Ishikawa (cell line): ENCODE results near the gene ELF1.

ENCODE experiments used
- CEBPB ChIP-seq: IDR thresholded peaks from 2 replicates; pipeline ENCODE4 v1.6.1; 2012
- EP300 ChIP-seq: IDR thresholded peaks from 2 replicates; pipeline ENCODE4 v1.6.1; 2012; ENCODE audit warnings: borderline replicate concordance
- NFIC ChIP-seq: IDR thresholded peaks from 2 replicates; pipeline ENCODE4 v1.6.1; 2012
- TEAD4 ChIP-seq: IDR thresholded peaks from 2 replicates; pipeline ENCODE4 v1.6.1; 2012
- YY1 ChIP-seq: IDR thresholded peaks from 2 replicates; pipeline ENCODE4 v1.6.1; 2012; ENCODE audit warnings: low read depth

DNA sequence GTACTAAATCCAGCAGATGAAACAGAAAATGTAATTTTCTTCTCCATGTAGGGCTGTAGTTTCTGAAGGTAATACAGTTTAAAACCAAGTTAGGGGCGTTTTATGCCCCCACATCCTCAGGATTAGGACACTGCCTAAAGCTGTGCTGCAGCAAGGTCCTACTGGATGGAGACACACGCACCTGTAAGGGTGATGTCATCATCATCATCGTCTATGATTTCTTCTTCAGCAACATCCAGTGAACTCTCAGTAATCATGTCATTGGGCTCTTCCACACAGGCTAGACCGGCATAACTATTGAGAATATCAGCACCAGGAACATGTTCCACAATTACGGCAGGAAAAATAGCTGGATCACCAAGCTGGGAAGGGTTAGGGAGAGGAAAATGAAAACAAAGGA lies 60.5 kb downstream of the ELF1 start:
- TF ChIP-seq CEBPB (no peak), YY1 (no peak), TEAD4 (no peak), NFIC (no peak), EP300 (no peak)
